Measurements from ENCODE around the gene MAP3K13. TPM values are rescaled to one million over a fixed set of nuclear protein-coding genes. Genes with fewer than 3 reads are reported as not detected.

The MAP3K13 gene
- total RNA-seq, 1 experiment from 2014 or later, result 9.1 TPM

GRCh38 chr3:185313693-185314246 lies 49.2 kb upstream of the MAP3K13 start (continued):
- TF ChIP-seq HMGXB4 (CRISPR knock-in tag; IDR thresholded peaks at IDR 0.05) (no peak), E2F1 (CRISPR knock-in tag; IDR thresholded peaks at IDR 0.05) (no peak), GTF2I (CRISPR knock-in tag; conservative IDR thresholded peaks at IDR 0.05) (no peak), TEAD1 (CRISPR knock-in tag; IDR thresholded peaks at IDR 0.05) (no peak), GRHL2 (CRISPR knock-in tag; IDR thresholded peaks at IDR 0.05; ENCODE audit: insufficient replicate concordance, severe bottlenecking) (no peak), ZNF532 (CRISPR knock-in tag; IDR thresholded peaks at IDR 0.05; ENCODE audit: borderline replicate concordance) (no peak), NFYB (CRISPR knock-in tag; conservative IDR thresholded peaks at IDR 0.05; ENCODE audit: low read depth) (no peak), ZBTB21 (CRISPR knock-in tag; IDR thresholded peaks at IDR 0.05; ENCODE audit: borderline replicate concordance) (no peak), JAZF1 (CRISPR knock-in tag; IDR thresholded peaks at IDR 0.05) (no peak), MXD4 (CRISPR knock-in tag; IDR thresholded peaks at IDR 0.05; ENCODE audit: borderline replicate concordance) (no peak), ELF4 (CRISPR knock-in tag; IDR thresholded peaks at IDR 0.05; ENCODE audit: low read depth) (no peak), CREM (CRISPR knock-in tag; IDR thresholded peaks at IDR 0.05) (no peak)
- TF ChIP-seq, protein P1, sequence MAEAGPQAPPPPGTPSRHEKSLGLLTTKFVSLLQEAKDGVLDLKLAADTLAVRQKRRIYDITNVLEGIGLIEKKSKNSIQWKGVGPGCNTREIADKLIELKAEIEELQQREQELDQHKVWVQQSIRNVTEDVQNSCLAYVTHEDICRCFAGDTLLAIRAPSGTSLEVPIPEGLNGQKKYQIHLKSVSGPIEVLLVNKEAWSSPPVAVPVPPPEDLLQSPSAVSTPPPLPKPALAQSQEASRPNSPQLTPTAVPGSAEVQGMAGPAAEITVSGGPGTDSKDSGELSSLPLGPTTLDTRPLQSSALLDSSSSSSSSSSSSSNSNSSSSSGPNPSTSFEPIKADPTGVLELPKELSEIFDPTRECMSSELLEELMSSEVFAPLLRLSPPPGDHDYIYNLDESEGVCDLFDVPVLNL (CRISPR knock-in tag; IDR thresholded peaks at IDR 0.05; ENCODE audit: borderline replicate concordance, low read depth), result no peak
- TF ChIP-seq, protein P2, sequence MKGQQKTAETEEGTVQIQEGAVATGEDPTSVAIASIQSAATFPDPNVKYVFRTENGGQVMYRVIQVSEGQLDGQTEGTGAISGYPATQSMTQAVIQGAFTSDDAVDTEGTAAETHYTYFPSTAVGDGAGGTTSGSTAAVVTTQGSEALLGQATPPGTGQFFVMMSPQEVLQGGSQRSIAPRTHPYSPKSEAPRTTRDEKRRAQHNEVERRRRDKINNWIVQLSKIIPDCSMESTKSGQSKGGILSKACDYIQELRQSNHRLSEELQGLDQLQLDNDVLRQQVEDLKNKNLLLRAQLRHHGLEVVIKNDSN (CRISPR knock-in tag; IDR thresholded peaks at IDR 0.05), result no peak

DNA sequence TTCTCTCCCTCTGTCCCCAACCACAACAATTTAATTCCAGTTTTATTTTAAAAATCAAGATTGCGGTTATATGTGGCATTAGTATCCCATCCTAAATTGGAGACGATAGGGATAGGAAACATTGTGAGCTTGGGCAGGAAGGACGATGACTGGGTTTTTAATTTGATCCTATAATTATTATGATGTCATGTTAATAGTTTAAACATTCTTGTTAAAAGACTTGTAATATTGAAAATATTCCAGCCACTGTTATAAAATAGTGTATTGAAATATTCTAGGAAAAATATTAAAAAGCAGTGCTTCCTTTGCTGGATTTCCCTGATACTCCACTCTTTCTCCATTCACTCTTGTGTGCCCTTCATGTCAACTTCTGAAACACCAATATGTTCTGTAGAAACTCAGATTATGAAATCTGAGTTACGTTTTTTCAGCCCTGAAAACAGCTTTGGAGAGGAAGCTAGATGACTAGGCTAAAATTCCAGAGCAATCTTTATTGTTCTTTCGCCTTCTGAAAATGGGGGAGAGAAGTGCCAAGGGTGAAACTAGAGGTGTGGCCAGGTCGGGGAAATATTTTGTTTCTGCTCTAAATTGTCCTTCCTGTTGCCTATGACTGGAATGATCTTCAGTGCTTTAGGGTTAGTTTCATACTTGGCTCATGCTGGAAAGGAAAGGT lies 46.1 kb upstream of the MAP3K13 start:
- no peak overlapping the region for H3K27ac Mint-ChIP-seq
- TF ChIP-seq MYBL2 (CRISPR knock-in tag; IDR thresholded peaks at IDR 0.05), result no peak
- TF ChIP-seq FOXP4 (CRISPR knock-in tag; IDR thresholded peaks at IDR 0.05), result no peak
- TF ChIP-seq, protein P3, sequence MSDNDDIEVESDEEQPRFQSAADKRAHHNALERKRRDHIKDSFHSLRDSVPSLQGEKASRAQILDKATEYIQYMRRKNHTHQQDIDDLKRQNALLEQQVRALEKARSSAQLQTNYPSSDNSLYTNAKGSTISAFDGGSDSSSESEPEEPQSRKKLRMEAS (CRISPR knock-in tag; IDR thresholded peaks at IDR 0.05), result no peak
- TF ChIP-seq NR3C1 (CRISPR knock-in tag; conservative IDR thresholded peaks at IDR 0.05; ENCODE audit: low read depth), result no peak
- TF ChIP-seq ZNF121 (CRISPR knock-in tag; IDR thresholded peaks at IDR 0.05), result no peak
- TF ChIP-seq PRDM15 (CRISPR knock-in tag; IDR thresholded peaks at IDR 0.05), result no peak

More for the DNA sequence above, 46.1 kb upstream of the MAP3K13 start:
- Mint-ChIP-seq H3K4me3 (no peak overlapping the region), H3K4me1 (no peaks in the 10 kb centered on the region; the same call in 1 of the 2 replicates), H3K27me3 (ENCODE audit: low read depth) (no peaks in the 10 kb centered on the region), H3K9me3 (no peaks in the 10 kb centered on the region), H3K36me3 (no peaks in the 10 kb centered on the region)
- no peak for ATAC-seq
- DNase-seq (ENCODE audit: low spot score), result no peak
- CTCF ChIA-PET, result no interaction called here
- POLR2A ChIA-PET, result no interaction called here

Data from WTC11 (cell line).